A549 (cell line): ENCODE data around the gene RING1.

Experiments used
- E2F6 ChIP-seq: IDR thresholded peaks from 2 replicates; pipeline ENCODE4 v1.6.1; 2012; ENCODE audit warnings: low read depth, borderline replicate concordance
- EHMT2 ChIP-seq: fragments of 200-600 bp; sonication (generic); IDR thresholded peaks from 2 replicates; pipeline ENCODE4 v1.6.1; 2016; ENCODE audit warnings: antibody characterized with exemption, low read depth, mild to moderate bottlenecking, moderate library complexity
- EP300 ChIP-seq, 2 experiments: fragments of >200 bp; sonication (Bioruptor Twin); formaldehyde crosslinking; IDR thresholded peaks; 2 replicates in 1 of 2; 3 replicates in 1 of 2; pipeline ENCODE4 v1.6.1; 2016 to 2017
- GATA3 ChIP-seq: IDR thresholded peaks from 2 replicates; pipeline ENCODE4 v1.6.1; 2012; ENCODE audit warnings: borderline replicate concordance
- JUN ChIP-seq, 2 experiments: fragments of >200 bp; sonication (Bioruptor Twin); formaldehyde crosslinking; IDR thresholded peaks; 2 replicates in 1 of 2; 3 replicates in 1 of 2; pipeline ENCODE4 v1.6.1; 2016 to 2017
- MAX ChIP-seq: IDR thresholded peaks from 2 replicates; pipeline ENCODE4 v1.6.1; 2012
- NR3C1 ChIP-seq: fragments of >200 bp; sonication (Bioruptor Twin); formaldehyde crosslinking; IDR thresholded peaks from 3 replicates; pipeline ENCODE4 v1.6.1; 2017
- POLR2A ChIP-seq: IDR thresholded peaks from 2 replicates; pipeline ENCODE4 v1.6.1; 2012; ENCODE audit warnings: mild to moderate bottlenecking, low read length
- RAD21 ChIP-seq, 2 experiments: fragments of >200 bp in 1 of 2; sonication (Bioruptor Twin) in 1 of 2; formaldehyde crosslinking in 1 of 2; IDR thresholded peaks in 1 of 2; conservative IDR thresholded peaks in 1 of 2; 2 replicates in 1 of 2; 3 replicates in 1 of 2; pipeline ENCODE4 v1.6.1; 2012 to 2018; ENCODE audit warnings: inconsistent platforms in 1 of 2
- RNF2 ChIP-seq: fragments of 200-600 bp; sonication (generic); IDR thresholded peaks from 2 replicates; pipeline ENCODE4 v1.6.1; 2016; ENCODE audit warnings: low read depth, mild to moderate bottlenecking, antibody characterized with exemption, moderate library complexity, borderline replicate concordance
- ZNF302 ChIP-seq: fragments of 250-450 bp; sonication (Bioruptor Pico); IDR thresholded peaks from 2 replicates; pipeline ENCODE4 v1.9.0; 2021; ENCODE audit warnings: inconsistent platforms, mild to moderate bottlenecking, moderate library complexity
- TF ChIP-seq, protein P1 (sequence below): fragments of >200 bp; sonication (Bioruptor Twin); formaldehyde crosslinking; IDR thresholded peaks from 3 replicates; pipeline ENCODE4 v1.5.1; 2016
- TF ChIP-seq, protein P2 (sequence below): fragments of 200-600 bp; sonication (generic); IDR thresholded peaks from 2 replicates; pipeline ENCODE4 v1.6.1; 2016; ENCODE audit warnings: antibody characterized with exemption, mild to moderate bottlenecking, moderate library complexity

GRCh38 chr6:33241968-33242367 is 33.7 kb downstream of the RING1 start:
- TF ChIP-seq JUN (IDR thresholded peaks at IDR 0.05): no peak
- TF ChIP-seq, protein P1, sequence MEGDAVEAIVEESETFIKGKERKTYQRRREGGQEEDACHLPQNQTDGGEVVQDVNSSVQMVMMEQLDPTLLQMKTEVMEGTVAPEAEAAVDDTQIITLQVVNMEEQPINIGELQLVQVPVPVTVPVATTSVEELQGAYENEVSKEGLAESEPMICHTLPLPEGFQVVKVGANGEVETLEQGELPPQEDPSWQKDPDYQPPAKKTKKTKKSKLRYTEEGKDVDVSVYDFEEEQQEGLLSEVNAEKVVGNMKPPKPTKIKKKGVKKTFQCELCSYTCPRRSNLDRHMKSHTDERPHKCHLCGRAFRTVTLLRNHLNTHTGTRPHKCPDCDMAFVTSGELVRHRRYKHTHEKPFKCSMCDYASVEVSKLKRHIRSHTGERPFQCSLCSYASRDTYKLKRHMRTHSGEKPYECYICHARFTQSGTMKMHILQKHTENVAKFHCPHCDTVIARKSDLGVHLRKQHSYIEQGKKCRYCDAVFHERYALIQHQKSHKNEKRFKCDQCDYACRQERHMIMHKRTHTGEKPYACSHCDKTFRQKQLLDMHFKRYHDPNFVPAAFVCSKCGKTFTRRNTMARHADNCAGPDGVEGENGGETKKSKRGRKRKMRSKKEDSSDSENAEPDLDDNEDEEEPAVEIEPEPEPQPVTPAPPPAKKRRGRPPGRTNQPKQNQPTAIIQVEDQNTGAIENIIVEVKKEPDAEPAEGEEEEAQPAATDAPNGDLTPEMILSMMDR: no peak
- no peak for TF ChIP-seq POLR2A
- no peak for TF ChIP-seq GATA3
- no peak for TF ChIP-seq ZNF302 (CRISPR knock-in tag)
- no peak for TF ChIP-seq E2F6
- TF ChIP-seq MAX: no peak
- no peak for TF ChIP-seq NR3C1
- no peak for TF ChIP-seq RAD21 (conservative IDR thresholded peaks at IDR 0.05 in 1 of 2, IDR thresholded peaks at IDR 0.05 in 1 of 2)
- TF ChIP-seq, protein P2, sequence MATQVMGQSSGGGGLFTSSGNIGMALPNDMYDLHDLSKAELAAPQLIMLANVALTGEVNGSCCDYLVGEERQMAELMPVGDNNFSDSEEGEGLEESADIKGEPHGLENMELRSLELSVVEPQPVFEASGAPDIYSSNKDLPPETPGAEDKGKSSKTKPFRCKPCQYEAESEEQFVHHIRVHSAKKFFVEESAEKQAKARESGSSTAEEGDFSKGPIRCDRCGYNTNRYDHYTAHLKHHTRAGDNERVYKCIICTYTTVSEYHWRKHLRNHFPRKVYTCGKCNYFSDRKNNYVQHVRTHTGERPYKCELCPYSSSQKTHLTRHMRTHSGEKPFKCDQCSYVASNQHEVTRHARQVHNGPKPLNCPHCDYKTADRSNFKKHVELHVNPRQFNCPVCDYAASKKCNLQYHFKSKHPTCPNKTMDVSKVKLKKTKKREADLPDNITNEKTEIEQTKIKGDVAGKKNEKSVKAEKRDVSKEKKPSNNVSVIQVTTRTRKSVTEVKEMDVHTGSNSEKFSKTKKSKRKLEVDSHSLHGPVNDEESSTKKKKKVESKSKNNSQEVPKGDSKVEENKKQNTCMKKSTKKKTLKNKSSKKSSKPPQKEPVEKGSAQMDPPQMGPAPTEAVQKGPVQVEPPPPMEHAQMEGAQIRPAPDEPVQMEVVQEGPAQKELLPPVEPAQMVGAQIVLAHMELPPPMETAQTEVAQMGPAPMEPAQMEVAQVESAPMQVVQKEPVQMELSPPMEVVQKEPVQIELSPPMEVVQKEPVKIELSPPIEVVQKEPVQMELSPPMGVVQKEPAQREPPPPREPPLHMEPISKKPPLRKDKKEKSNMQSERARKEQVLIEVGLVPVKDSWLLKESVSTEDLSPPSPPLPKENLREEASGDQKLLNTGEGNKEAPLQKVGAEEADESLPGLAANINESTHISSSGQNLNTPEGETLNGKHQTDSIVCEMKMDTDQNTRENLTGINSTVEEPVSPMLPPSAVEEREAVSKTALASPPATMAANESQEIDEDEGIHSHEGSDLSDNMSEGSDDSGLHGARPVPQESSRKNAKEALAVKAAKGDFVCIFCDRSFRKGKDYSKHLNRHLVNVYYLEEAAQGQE: no peak
- no peak for TF ChIP-seq RNF2
- TF ChIP-seq EP300 (IDR thresholded peaks at IDR 0.05): no peak
- no peak for TF ChIP-seq EHMT2
